HepG2 (cell line): ENCODE measurements around the gene IBA57. TPM values are rescaled to one million over a fixed set of nuclear protein-coding genes. Genes with fewer than 3 reads are reported as not detected.

Experiments
- ARID5B ChIP-seq: IDR thresholded peaks from 2 replicates; pipeline ENCODE4 v1.4.0; 2020; ENCODE audit warnings: mild to moderate bottlenecking, missing genetic modification reagents
- DMAP1 ChIP-seq: IDR thresholded peaks from 2 replicates; pipeline ENCODE4 v1.6.1; 2016
- ELF1 ChIP-seq: sonication (generic); formaldehyde crosslinking; IDR thresholded peaks from 2 replicates; pipeline ENCODE4 v1.4.0; 2020; ENCODE audit warnings: missing genetic modification reagents
- EZH2 ChIP-seq: conservative IDR thresholded peaks from 2 replicates; pipeline ENCODE4 v1.6.1; 2012; ENCODE audit warnings: mild to moderate bottlenecking, low read depth, low read length, moderate library complexity
- GABPB1 ChIP-seq: IDR thresholded peaks from 2 replicates; pipeline ENCODE4 v1.6.1; 2016; ENCODE audit warnings: mild to moderate bottlenecking, missing genetic modification reagents, moderate library complexity, missing compliant biosample characterization
- HHEX ChIP-seq: IDR thresholded peaks from 2 replicates; pipeline ENCODE4 v1.6.1; 2016; ENCODE audit warnings: control low read depth
- MXD1 ChIP-seq: sonication (generic); formaldehyde crosslinking; IDR thresholded peaks from 2 replicates; pipeline ENCODE4 v1.4.0; 2020; ENCODE audit warnings: mild to moderate bottlenecking, missing genetic modification reagents
- REXO4 ChIP-seq: sonication (generic); formaldehyde crosslinking; IDR thresholded peaks from 2 replicates; pipeline ENCODE4 v1.8.0; 2022; ENCODE audit warnings: missing genetic modification reagents, mild to moderate bottlenecking, borderline replicate concordance
- RFX3 ChIP-seq: IDR thresholded peaks from 2 replicates; pipeline ENCODE4 v1.6.1; 2016; ENCODE audit warnings: missing biosample characterization, missing genetic modification reagents
- SMC3 ChIP-seq: IDR thresholded peaks from 2 replicates; pipeline ENCODE4 v1.6.1; 2011; ENCODE audit warnings: low read length, improper control_type of control experiment
- ZNF333 ChIP-seq: sonication (generic); formaldehyde crosslinking; IDR thresholded peaks from 2 replicates; pipeline ENCODE4 v1.4.0; 2020; ENCODE audit warnings: mild to moderate bottlenecking, missing genetic modification reagents, borderline replicate concordance
- ZNF446 ChIP-seq: sonication (generic); formaldehyde crosslinking; IDR thresholded peaks from 2 replicates; pipeline ENCODE4 v1.5.0; 2020; ENCODE audit warnings: mild to moderate bottlenecking, missing genetic modification reagents
- ZNF710 ChIP-seq: sonication (generic); formaldehyde crosslinking; IDR thresholded peaks from 2 replicates; pipeline ENCODE4 v1.5.0; 2020; ENCODE audit warnings: mild to moderate bottlenecking, missing genetic modification reagents, borderline replicate concordance
- ZNF773 ChIP-seq: sonication (generic); formaldehyde crosslinking; IDR thresholded peaks from 2 replicates; pipeline ENCODE4 v1.4.0; 2020; ENCODE audit warnings: missing genetic modification reagents, borderline replicate concordance
- polyA plus RNA-seq, 8 experiments: library from polyadenylated mRNA; depleted of rRNA in 3 of 8; stranded (reverse) in 7 of 8; unstranded in 1 of 8; fragments of >200 nt; fragmentation: Illumina TruSeq in 4 of 8; extraction: Trizol in 4 of 8; gene quantifications; 2 replicates each; pipeline versions ENCODE4 v1.2.1 to v1.2.3, GENCODE V29; 2011 to 2016; ENCODE audit warnings: low read depth in 4 of 8, missing spikeins in 1 of 8, mixed read lengths in 1 of 8; ENCODE audit not compliant: insufficient read depth in 1 of 8
- total RNA-seq, 5 experiments: library from RNA; depleted of rRNA; stranded (reverse); fragments of >200 nt; fragmentation: Illumina TruSeq; extraction: Trizol; gene quantifications; 2 replicates each; pipeline ENCODE4 v1.2.3, GENCODE V29; 2016; ENCODE audit warnings: low read depth in 1 of 5
- TF ChIP-seq, protein P1 (sequence below): sonication (generic); formaldehyde crosslinking; IDR thresholded peaks from 2 replicates; pipeline ENCODE4 v1.4.0; 2020; ENCODE audit warnings: missing genetic modification reagents, borderline replicate concordance
- TF ChIP-seq, protein P2 (sequence below): IDR thresholded peaks from 2 replicates; pipeline ENCODE4 v1.6.1; 2016; ENCODE audit warnings: mild to moderate bottlenecking

Gene IBA57
- total and polyA plus RNA-seq, 2 of the 13 experiments (the other 11 are each of a cell fraction or from before 2014, with no cell fraction given): 2.3 to 10.2 TPM

DNA sequence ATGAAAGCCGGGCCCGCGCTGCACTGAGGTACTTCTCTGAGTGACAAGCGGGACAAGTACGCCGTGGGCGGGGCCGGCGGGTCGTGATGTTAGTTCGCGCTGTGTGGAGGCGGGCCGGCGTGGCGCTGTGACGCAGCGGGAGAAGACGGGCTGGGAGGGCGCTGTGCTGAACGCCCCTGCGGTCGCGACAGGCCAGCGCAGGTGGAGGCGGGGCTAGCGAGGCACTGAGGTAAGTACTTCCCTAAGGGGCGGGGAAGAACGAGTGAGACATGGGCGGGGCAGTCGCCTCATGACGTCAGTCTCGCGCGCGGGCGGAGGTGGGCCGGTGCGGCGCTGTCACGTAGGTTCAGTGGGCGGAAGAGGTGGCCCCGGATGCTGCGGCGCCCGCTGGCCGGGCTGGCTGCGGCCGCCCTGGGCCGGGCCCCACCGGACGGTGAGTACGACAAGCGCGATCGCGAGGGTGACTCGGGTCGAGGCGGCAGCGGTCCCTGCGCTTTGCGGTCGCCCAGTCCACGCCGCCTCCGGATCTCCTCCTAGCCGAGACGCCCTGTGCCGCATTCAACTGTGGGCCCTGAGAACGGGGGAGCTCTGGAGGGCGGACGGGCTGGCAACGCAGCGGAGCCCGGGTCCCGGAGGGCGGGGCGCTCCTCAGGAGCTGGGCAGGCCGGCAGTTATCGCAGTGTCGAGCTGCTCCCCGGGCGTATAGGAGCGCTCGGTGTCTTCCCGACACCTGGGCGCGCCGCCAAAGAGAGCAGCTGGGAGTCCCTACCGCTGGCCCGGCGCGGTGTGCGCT is 25.5 kb upstream of the IBA57 start, which contains the start of gene GUK1 (continued):
- TF ChIP-seq, protein P1, sequence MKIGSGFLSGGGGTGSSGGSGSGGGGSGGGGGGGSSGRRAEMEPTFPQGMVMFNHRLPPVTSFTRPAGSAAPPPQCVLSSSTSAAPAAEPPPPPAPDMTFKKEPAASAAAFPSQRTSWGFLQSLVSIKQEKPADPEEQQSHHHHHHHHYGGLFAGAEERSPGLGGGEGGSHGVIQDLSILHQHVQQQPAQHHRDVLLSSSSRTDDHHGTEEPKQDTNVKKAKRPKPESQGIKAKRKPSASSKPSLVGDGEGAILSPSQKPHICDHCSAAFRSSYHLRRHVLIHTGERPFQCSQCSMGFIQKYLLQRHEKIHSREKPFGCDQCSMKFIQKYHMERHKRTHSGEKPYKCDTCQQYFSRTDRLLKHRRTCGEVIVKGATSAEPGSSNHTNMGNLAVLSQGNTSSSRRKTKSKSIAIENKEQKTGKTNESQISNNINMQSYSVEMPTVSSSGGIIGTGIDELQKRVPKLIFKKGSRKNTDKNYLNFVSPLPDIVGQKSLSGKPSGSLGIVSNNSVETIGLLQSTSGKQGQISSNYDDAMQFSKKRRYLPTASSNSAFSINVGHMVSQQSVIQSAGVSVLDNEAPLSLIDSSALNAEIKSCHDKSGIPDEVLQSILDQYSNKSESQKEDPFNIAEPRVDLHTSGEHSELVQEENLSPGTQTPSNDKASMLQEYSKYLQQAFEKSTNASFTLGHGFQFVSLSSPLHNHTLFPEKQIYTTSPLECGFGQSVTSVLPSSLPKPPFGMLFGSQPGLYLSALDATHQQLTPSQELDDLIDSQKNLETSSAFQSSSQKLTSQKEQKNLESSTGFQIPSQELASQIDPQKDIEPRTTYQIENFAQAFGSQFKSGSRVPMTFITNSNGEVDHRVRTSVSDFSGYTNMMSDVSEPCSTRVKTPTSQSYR (CRISPR knock-in tag): no peak
- TF ChIP-seq ARID5B (CRISPR knock-in tag) (peak; percentile 6; the same call in 1 of the 2 replicates), ZNF773 (CRISPR knock-in tag) (peak; percentile 53; the same call in 1 of the 2 replicates), DMAP1 (peak; percentile 53; the same call in 1 of the 2 replicates), EZH2 (no peak), ELF1 (CRISPR knock-in tag) (peak; percentile 81), GABPB1 (CRISPR knock-in tag) (peak; percentile 94), REXO4 (no peak), RFX3 (CRISPR knock-in tag) (no peak), ZNF446 (0 out of 2 replicates have a peak, but pooled peaks have one; percentile 48), HHEX (CRISPR knock-in tag) (no peak), MXD1 (CRISPR knock-in tag) (no peak; the same call in 1 of the 2 replicates), SMC3 (no peak), ZNF710 (CRISPR knock-in tag) (no peak; the same call in 1 of the 2 replicates), ZNF333 (peak; percentile 56; the same call in 1 of the 2 replicates)
- TF ChIP-seq, protein P2, sequence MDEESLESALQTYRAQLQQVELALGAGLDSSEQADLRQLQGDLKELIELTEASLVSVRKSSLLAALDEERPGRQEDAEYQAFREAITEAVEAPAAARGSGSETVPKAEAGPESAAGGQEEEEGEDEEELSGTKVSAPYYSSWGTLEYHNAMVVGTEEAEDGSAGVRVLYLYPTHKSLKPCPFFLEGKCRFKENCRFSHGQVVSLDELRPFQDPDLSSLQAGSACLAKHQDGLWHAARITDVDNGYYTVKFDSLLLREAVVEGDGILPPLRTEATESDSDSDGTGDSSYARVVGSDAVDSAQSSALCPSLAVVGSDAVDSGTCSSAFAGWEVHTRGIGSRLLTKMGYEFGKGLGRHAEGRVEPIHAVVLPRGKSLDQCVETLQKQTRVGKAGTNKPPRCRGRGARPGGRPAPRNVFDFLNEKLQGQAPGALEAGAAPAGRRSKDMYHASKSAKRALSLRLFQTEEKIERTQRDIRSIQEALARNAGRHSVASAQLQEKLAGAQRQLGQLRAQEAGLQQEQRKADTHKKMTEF: peak; percentile 85
